Effector memory CD4-positive, alpha-beta T cell (primary cell): ENCODE measurements around the gene OSTM1.

ENCODE experiments used
- DNase-seq, 3 donors: peaks; one replicate each; pipeline ENCODE4 v3.0.0-alpha.2; 2020
- H3K27ac ChIP-seq: 2 replicates; pipeline ENCODE4 v1.7.0; 2013; ENCODE audit warnings: mild to moderate bottlenecking, low read length, moderate library complexity; ENCODE audit not compliant: insufficient read depth, poor library complexity, severe bottlenecking
- H3K27me3 ChIP-seq: replicated peaks from 2 replicates; pipeline ENCODE4 v1.7.0; 2013; ENCODE audit warnings: mild to moderate bottlenecking, low read length; ENCODE audit not compliant: insufficient read depth, control insufficient read depth, poor library complexity, severe bottlenecking
- H3K36me3 ChIP-seq: 2 replicates; pipeline ENCODE4 v1.7.0; 2013; ENCODE audit warnings: mild to moderate bottlenecking, low read length, moderate library complexity; ENCODE audit not compliant: control insufficient read depth, insufficient read depth
- H3K4me1 ChIP-seq: 2 replicates; pipeline ENCODE4 v1.7.0; 2013; ENCODE audit warnings: low read length, mild to moderate bottlenecking; ENCODE audit not compliant: control insufficient read depth, insufficient read depth, poor library complexity, severe bottlenecking
- H3K4me3 ChIP-seq: 2 replicates; pipeline ENCODE4 v1.7.0; 2013; ENCODE audit warnings: low read length, low read depth, mild to moderate bottlenecking; ENCODE audit not compliant: insufficient read depth, poor library complexity, severe bottlenecking
- H3K9me3 ChIP-seq: 2 replicates; pipeline ENCODE4 v1.7.0; 2013; ENCODE audit warnings: mild to moderate bottlenecking, low read length, moderate library complexity; ENCODE audit not compliant: control insufficient read depth

Gene OSTM1

DNA sequence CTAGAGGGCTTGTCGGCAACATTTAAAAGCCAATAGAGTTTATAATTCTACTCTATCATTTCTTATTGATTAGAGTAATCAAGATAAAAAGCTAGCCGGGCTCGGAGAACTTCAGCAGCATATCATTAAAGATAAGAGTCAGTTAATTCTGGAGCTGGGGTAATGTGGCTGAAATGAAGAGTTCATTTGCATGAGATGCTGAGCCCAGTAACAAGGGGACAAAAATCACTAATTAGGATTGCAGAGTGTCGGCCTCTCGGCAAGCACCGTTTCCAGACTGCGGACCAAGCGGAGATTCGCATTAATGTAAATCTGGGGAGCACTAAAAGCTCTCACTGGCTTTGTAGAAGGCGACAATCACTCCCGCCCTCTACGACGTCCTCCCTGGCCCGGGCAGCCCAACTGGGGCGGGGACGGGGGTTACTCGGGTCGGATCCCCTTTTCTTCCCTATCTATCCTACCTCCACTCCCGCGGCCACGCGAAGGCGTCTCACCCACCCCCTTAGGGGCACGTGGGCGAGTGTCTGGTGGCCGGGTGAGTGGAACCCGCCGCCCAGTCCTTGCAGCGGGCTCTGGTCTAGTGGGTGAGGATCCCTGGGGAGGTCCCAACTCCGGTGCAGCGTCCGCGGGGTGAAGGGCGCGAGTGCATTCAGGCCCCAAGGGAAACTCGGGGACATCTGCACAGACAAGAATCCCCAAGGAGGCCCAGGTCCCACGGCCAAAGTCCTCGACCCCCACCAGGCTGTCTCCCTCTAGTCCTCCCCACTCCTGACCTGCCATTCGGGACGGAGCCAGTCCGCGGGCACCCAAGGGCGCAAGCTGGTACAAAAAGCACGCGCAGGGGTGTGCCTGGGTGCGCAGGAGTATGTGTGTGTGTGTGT lies 42.2 kb upstream of the OSTM1 start:
- no peak overlapping the region for H3K27ac ChIP-seq
- H3K9me3 ChIP-seq = no peaks in the 10 kb centered on the region
- H3K36me3 ChIP-seq = no peaks in the 10 kb centered on the region
- H3K4me3 ChIP-seq = peak overlapping the region; percentile 81
- DNase-seq = no peak
- peaks cover 41% of the 10 kb centered on the region for H3K4me1 ChIP-seq
- peaks cover 56% of the 10 kb centered on the region for H3K27me3 ChIP-seq

GRCh38 chr6:108115598-108116058 lies 41.1 kb upstream of the OSTM1 start:
- no peaks in the 10 kb centered on the region for H3K36me3 ChIP-seq
- no peak overlapping the region for H3K4me3 ChIP-seq
- H3K27me3 ChIP-seq = peaks cover 59% of the 10 kb centered on the region
- no peak overlapping the region for H3K27ac ChIP-seq
- no peak for DNase-seq
- no peaks in the 10 kb centered on the region for H3K9me3 ChIP-seq
- H3K4me1 ChIP-seq = peaks cover 41% of the 10 kb centered on the region

GRCh38 chr6:108114841-108115597 lies 40.5 kb upstream of the OSTM1 start:
- Histone ChIP-seq H3K27me3 (peaks cover 57% of the 10 kb centered on the region), H3K36me3 (no peaks in the 10 kb centered on the region), H3K27ac (no peak overlapping the region), H3K9me3 (no peaks in the 10 kb centered on the region), H3K4me1 (peaks cover 41% of the 10 kb centered on the region), H3K4me3 (no peak overlapping the region)
- DNase-seq = no peak

- DNase-seq = no peak
- Histone ChIP-seq H3K9me3 (no peaks in the 10 kb centered on the region), H3K36me3 (no peaks in the 10 kb centered on the region), H3K27ac (no peak overlapping the region), H3K27me3 (peaks cover 48% of the 10 kb centered on the region), H3K4me3 (no peak overlapping the region), H3K4me1 (peaks cover 33% of the 10 kb centered on the region)
Measured at GRCh38 chr6:108113557-108114519, 39.3 kb upstream of the OSTM1 start.

DNA sequence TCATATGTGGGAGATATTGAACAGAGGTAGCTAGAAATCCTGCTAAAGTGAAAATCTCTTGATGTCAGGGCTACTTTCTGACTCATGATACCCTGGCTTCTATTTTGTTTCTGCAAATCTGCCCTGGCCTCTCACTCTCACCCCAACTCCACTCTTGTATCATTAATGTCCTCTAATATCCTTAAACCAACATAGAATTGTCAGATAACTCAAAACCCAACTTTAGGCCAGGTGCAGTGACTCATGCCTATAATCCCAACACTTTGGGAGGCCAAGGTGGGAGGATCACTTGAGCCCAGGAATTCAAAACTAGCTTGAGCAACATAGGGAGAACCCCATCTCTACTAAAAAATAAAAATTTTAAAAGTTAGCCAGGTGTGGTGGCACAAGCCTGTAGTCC lies 33.8 kb upstream of the OSTM1 start:
- no peak for DNase-seq
- Histone ChIP-seq H3K27ac (no peak overlapping the region), H3K9me3 (no peaks in the 10 kb centered on the region), H3K4me1 (no peaks in the 10 kb centered on the region), H3K4me3 (no peak overlapping the region), H3K36me3 (no peaks in the 10 kb centered on the region), H3K27me3 (peaks cover 10% of the 10 kb centered on the region)

- no peak for DNase-seq
- Histone ChIP-seq H3K27me3 (peaks cover 6% of the 10 kb centered on the region), H3K9me3 (no peaks in the 10 kb centered on the region), H3K4me1 (no peaks in the 10 kb centered on the region), H3K27ac (no peak overlapping the region), H3K4me3 (no peak overlapping the region), H3K36me3 (no peaks in the 10 kb centered on the region)
Measured at GRCh38 chr6:108107102-108107501, 32.6 kb upstream of the OSTM1 start.

GRCh38 chr6:108106694-108107093 lies 32.2 kb upstream of the OSTM1 start:
- DNase-seq = no peak
- H3K27me3 ChIP-seq = peaks cover 6% of the 10 kb centered on the region
- H3K36me3 ChIP-seq = no peaks in the 10 kb centered on the region
- H3K4me1 ChIP-seq = no peaks in the 10 kb centered on the region
- no peaks in the 10 kb centered on the region for H3K9me3 ChIP-seq
- H3K4me3 ChIP-seq = no peak overlapping the region
- H3K27ac ChIP-seq = no peak overlapping the region

DNA sequence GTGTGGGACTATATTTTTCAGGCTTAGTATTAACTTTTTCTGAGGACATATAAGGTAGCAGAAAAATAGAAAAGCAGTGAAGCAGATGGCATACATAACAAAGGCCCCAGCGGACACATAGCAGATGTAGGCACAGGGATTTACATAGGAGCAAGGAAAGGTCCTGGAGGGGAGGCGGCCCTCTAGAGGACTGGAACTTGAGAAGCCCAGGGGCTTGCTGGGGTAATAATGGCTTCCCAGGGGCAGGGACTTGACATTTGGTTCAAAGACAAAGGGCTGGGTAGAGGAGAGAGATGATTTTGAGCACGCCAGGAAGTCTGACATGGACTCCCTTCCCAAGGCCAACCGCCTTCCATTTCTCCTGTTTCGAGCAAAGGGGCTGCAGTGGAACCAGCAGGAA lies 31.7 kb upstream of the OSTM1 start:
- Histone ChIP-seq H3K27me3 (peaks cover 3% of the 10 kb centered on the region), H3K4me3 (no peak overlapping the region), H3K36me3 (no peaks in the 10 kb centered on the region), H3K27ac (no peak overlapping the region), H3K9me3 (no peaks in the 10 kb centered on the region), H3K4me1 (no peaks in the 10 kb centered on the region)
- no peak for DNase-seq

DNA sequence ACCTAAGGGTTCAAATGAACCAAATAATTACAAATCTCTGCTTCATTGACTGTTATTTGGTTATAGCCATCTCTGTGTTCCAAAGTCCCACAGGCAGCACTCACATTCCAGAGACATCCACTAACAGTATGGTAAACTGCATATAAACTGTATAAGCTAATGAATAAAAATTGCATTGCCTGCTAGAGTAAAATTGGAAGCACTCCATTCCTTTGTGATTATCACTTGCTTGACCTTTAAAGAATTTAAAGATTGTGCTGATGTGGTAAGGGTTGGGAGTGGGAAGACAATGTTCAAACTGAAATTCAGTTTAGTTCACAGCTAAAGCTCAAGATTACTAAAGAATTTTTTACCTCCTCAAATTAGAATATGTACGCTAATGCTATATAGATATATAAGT lies 31.0 kb upstream of the OSTM1 start:
- H3K4me3 ChIP-seq = no peak overlapping the region
- no peak for DNase-seq
- H3K27me3 ChIP-seq = no peaks in the 10 kb centered on the region
- no peaks in the 10 kb centered on the region for H3K9me3 ChIP-seq
- no peaks in the 10 kb centered on the region for H3K4me1 ChIP-seq
- H3K27ac ChIP-seq = no peak overlapping the region
- H3K36me3 ChIP-seq = no peaks in the 10 kb centered on the region
